GM19468 (cell line): ENCODE results near the gene RAB22A.
A peak's percentile ranks its signal among the peaks of the same experiment; 100 is the strongest.

Source experiments
- ATAC-seq: cut with Tn5 transposase; IDR thresholded peaks from one replicate; pipeline ENCODE4 v1.9.1; 2021; ENCODE audit warnings: mild to moderate bottlenecking, moderate library complexity, moderate number of reproducible peaks; ENCODE audit not compliant: unreplicated experiment; ENCODE audit errors: extremely low read depth

RAB22A gene

DNA sequence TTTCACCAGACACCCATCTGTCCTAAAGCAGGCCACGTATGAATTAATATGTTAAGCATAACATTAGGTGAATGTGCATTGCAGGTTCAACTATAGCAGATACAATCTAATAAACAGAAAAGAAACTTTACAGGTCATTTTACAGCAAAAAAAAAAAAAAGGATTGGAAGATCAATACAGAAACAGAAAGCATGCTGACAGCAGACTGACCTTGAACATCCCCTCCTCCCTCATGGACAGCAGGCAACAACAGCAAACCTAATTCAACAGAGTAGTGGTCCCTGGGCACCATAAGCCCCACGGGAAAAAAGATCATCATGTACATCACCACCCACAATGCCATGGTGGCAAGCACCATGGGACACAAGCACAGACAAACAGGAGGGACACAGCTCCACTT, 12.1 kb upstream of the RAB22A start:
- ATAC-seq: no peak

DNA sequence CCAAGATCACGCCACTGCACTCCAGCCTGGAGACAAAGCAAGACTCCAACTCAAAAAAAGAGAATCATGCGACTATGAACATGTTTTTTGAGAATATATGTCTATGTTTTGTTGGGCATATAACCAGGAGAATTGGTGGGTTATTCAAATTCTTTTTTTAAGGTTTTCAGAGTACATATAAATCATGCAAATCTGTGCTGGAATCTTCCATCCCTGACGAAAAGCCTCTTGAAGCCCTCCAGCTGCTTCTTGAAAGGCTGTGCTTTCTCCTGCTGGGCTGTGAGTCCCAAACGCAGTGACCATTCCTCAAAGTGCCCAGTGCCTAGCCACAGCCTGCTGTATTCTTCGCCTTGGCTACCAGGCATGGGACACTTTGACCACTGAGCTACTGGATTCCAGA, 9.2 kb upstream of the RAB22A start:
- ATAC-seq: no peak

DNA sequence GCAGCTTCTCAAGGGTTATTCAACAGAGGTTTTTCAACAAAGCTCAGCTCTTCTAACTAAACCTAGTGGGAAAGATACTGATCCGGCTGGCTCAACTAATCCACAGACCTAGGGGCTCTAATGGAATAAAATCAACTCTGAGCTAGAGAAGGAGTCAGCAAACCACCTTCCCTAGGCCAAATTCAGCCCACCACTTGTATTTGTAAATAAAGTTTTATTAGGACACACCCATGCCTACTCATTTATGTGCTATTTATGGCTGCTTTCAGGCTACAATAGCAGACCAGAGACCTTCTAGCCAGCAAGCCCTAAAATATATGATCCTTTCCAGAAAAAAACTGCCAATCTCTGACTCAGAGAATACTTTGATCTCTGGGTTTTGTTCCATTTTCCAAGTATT, 6.0 kb upstream of the RAB22A start:
- ATAC-seq: no peak

DNA sequence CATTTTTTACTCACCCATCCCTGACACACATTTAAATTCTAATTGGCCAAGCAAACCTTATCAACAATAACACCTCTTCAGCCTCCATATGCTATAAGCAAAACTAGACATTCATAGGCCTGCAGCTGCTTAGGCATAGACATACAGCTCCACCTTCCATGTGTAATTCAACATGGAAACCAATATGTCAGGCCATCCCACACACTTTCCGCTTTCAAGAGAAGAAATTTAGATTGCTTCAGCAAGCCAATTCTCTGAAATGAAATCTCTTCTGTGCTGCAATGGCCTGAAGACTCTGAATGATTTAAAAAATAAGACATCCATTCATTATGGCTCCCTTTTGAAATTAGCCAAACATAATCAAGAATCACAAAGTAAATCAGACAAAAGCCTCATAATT, 4.5 kb upstream of the RAB22A start:
- no peak for ATAC-seq

DNA sequence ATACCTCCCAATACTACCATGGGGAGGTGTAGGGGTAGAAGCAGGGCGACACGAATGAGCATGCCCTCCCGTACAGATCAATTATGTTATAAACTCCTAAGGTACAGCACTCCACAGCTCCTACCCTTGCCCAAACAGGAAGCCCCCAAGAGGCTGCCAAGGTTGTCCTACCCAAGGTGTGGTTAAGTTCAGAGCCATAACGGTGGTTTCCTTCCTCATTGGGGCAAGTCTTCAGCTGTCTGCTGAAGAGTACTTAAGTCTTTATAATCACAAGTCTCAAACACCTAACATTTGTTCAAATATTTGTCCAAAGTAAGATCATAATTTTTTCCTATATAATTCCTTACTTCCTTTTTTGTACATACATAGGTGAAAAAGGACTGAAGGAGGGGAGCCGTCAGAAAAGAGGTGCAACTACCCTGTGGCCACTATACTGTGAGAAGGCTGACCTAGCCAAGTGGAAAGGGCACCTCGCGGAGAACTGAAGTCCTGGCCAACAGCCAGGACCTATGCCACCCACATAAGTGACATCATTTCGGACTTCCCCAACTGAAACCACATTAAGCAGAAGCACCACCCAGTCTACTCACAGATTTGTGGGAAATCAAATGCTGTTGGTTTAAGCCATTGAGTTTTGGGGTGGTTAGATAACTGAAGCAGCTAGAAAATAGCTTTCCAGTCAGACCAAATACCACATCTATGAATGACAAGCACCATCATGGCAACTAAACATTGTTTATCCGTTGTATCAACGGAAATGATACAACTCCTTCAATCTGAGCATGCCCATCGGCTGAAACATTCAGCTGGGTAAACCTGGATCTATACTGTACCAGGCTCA, 2.9 kb upstream of the RAB22A start:
- peak; percentile 21 for ATAC-seq

DNA sequence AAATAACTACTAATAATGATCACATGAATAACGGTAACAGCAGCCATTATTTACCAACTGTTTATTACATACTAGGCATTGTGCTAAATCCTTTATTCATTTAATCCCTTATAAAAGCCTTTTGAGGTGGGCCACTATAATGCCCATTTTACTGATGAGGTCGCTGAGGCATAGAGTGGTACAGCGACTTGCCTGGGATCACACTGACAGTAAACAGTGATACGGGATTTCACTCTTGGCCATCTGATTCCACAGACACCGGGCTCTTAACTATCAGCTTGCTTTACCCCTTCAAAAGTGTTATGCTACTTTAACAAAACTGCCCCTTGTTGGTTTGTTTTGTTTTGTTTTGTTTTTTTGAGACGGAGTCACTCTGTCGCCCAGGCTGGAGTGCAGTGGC, 2.2 kb upstream of the RAB22A start:
- no peak for ATAC-seq

DNA sequence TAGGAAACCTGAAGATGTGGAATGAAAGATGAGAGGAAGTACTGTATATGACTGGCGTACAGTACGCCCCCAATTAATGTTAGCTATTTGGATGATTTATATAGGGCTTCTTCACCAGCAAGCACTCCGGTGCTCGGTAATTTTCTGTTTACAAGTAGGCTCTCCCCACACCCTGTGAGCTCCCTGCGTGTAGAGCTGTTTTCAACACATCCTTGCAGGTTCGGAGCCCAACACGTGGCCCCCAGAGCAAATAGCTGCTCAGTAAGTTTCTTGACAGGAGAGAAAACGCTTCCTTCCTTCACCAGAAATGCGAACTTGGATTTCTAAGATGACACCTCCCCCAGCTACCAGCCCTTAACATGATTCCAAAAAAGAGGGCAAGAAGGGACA, 1.2 kb upstream of the RAB22A start:
- no peak for ATAC-seq

DNA sequence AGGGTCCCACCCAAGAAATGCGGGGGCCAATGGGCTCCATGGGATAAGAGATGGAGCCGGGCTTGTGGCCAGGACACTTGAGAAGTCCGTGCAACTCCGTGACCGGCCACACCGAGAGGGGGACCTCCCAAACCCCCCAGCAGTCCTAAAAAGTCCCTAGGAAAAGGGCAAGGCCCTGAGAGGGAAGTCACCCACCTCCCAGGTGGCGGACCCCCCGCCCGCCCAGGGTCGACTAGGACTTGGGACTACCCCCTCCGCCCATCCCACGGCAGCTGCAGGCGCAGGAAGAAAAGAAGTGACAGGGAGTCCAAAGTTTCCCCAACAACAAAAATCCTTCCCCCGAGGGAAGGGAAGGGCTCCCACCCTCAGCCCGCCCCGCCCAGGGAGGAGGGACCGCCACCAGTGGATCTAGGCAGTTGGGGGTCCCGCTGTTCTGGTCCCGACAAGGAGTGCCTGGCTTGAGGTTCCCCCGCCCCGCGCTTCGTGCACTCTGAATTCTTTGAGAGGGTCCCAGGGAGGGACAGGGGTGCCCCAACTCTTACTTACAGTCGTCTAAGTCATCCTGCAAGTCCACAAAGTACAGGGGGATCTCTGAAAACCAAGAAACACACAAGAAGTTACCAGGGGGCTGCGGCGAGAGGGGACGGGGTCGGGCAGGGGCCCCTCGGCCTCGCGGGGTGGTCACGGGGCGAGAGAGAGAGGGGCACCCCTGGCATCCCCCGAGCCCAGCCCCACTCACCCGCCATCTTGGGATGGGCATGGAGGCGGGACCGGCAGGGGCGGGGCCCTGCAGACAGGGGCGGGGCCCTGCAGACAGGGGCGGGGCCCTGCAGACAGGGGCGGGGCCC, 611 bp upstream of the RAB22A start:
- ATAC-seq: no peak

DNA sequence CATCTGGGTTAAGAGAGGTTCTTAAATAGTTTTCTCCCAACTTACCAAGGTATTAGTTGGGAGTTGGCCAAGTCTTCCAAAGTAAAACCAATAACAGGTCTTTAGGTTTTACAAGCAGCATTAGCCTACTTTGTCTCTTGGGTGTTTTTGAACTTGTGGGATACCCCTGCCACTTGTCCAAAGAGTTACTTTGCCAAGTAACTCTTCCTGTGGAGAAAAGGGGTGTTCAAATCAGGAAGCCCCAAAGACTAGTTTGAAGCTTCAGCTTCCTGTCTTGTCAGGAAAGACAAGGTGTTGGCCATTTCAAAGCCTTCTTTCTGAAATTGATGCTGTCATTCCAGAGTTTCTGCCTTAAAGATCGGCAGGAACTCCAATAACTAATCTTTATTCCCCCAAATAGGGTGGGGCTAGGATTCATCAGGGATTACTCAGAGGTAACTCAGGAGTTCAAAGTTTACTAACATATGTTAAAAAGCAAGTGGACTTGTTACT, 822 bp downstream of the RAB22A start:
- ATAC-seq: no peak

DNA sequence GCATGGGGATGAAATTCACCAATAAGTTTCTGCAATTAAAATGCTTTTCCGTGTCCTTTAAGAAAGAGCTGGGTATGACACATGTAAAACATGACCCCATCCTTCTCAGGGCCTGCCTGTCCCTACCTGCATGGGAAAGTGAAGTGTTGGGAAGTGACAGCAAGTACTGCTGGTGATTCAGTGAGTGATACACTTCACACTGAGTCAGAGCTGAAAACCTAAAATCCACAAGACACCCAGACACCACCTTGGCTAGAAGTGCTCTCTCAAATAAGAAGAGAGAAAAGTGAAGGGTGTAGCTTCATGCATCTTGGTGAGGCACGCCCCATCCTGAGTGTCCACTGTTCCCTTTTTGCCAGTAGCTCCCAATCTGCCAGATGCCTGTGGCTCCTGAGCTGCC, 3.3 kb downstream of the RAB22A start:
- no peak for ATAC-seq

DNA sequence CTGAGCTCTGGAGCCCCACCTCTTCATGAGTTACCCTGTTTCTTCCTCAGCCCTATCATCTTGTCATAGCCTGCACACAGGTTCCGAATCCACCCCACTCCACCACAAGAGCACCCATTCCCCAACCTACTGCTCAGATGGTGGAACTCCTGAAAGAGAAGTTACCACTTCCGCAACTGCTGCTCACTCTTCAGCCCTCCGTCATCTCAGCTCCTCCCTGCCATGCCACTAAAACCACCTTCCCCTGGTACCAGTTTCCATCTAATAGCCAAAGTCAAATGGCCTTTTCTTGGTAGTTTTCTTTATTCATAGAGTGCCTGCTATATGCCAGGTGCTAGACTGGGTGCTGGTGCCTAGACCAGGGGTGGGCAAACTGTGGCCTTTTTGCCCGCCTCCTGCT, 3.9 kb downstream of the RAB22A start:
- no peak for ATAC-seq

DNA sequence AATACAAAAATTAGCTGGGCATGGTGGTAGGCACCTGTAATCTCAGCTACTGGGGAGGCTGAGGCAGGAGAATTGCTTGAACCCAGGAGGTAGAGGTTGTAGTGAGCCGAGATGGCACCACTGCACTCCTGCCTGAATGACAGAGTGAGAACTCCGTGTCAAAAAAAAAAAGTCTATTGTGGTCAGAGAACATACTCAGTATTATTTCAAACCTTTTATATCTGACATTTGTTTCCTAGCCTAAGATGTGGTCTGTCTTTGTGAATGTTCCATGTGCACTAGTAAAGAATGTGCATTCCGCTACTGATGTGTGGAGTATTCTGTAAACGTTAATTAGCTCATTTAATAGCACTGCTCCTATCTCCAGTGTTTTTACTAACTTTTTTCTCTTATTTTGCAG, 11.7 kb downstream of the RAB22A start:
- ATAC-seq: no peak

DNA sequence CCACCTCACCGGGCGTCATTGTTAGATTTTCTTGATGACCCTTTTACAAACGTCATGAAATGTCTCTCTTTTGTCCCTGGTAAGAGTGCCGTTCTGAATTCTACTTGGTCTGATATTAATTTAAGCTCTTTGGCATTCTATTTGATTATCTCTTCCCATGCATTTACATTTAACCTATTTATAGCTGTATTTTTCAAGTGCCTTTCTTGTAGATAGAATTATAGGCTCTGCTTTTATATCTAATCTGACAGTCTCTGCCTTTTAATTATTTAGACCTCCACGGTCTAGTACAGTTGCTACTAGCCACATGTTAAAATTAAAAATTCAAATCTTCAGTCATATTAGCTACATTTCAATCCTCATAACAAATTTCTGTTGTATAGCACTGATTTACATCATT, 12.6 kb downstream of the RAB22A start:
- no peak for ATAC-seq

DNA sequence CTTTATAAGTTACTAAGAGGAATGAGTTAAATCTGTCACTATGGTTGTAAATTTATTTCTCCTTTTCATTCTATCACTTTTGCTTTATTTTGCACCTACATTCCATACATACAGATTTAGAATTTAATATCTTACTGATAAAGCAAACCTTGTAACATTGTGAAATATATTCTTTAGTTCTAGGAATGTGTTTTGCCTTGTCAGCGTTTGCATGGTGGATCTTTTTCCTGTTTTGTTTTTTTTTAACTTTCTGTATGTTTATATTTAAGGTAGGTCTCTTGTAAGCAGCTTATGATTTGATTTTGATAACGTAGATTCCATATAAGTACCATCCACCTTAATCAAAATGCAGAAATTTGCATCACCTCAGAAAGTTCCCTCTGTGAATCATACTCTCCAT, 16.4 kb downstream of the RAB22A start:
- ATAC-seq: no peak

DNA sequence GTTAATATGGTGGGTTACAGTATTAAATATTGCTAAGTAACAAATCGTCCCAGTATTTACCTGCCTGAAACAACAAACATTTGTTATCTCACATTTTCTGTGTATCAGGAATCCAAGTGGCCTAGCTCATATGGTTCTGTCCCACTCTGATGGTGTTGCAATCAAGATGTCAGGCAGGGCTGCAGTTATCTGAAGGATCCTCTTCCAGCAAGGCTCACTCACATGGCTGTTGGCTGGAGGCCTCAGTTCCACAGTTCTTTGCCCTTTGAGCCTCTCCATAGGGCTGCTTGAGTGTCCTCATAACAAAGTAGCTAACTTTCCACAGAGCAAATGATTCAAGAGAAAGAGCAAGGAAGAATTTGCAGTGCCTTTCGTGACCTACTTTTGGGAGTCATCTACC, 17.7 kb downstream of the RAB22A start:
- no peak for ATAC-seq

DNA sequence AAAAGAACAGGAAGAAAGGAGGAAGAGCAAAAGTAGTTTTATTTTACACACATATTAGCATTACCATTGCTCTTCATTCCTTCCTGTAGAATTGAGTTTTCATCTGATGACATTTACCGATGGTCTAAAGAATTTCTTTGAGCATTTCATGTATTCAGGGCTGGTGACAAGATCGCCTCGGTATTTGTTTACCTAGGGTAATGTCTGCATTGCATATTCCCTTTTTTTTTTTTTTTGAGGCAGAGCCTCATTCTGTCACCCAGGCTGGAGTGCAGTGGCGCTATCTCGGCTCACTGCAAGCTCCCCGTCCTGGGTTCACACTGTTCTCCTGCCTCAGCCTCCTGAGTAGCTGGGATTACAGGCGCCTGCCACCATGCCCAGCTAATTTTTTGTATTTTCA, 19.3 kb downstream of the RAB22A start:
- ATAC-seq: no peak

DNA sequence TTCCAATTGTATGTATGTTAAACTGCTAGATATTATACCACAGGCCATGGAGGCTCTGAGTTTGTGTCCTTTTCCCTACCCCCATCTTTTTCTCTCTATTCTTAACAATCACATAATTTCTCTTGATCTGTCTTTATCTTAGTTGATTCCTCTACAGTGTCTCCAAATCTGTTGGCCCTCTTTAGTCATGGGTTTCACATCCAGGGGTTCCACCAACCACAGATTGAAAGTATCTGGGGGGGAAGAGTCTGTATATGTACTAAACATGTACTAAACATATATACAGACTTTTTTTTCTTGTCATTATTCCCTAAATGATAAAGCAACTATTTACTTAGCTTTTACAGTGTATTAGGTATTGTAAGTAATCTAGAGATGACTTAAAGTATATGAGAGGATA, 20.2 kb downstream of the RAB22A start:
- no peak for ATAC-seq

DNA sequence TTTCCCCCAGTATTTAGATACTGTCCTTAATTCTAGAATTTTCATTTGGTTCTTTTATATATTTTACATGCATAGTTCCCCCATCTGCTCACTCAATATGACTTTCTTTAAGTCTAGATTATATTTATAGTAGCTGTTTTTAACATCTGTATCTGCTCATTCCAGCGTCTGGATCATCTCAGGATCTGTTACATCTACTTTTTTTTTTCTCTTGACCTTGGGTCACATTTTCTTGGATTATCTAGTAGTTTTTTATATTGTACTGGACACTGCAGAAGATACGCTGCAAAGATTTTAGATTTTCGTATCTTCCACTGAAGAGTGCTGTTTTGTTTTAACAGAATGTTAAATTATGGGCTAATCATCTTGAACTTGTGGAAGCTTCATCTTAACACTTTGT, 20.7 kb downstream of the RAB22A start:
- ATAC-seq: no peak

DNA sequence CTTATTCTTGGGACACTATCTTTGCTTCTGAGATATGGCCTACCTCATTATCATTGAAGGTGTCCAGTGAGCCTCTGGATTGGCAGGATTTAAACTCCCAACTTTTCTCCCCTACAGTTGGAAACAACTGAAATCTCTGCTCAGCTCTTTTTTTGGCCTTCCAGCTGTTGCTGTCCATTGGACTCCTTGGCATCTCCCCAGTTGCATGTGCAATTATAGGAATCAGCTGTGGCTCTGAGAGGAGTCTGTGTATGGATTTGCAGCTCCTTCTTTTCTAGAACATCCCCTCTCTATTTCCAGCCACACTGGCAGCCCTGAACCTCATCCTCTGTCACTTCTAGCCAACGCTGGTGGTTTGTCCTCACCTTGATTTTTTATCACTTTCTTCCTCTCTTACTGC, 21.2 kb downstream of the RAB22A start:
- ATAC-seq: no peak

DNA sequence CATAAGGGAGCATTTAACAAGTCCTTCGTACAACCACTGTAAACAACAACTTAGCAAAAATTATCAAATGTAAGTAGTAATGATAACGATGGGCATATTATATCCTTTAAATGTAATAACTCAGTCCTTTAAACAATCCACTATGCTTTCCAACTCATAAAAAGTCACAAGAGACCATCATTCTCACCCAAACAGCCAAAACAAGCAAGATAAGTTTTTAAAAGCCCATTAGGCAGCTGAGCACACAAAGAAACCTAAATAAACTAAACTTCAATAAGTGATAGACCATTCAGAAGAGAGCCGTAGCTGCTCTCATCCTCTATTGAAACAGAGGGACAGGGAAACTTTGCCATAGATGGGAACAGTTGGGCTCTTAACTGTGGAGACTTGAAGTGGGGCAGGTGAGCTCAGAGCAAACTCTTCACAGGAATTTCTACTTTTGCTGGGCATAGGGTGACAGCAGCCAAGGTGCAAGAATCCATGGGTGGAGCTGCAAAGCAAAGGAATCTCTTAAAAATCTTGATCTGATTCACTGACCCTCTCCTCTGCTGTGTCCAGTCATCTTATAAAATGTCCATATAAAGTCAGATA, 22.5 kb downstream of the RAB22A start:
- no peak for ATAC-seq

DNA sequence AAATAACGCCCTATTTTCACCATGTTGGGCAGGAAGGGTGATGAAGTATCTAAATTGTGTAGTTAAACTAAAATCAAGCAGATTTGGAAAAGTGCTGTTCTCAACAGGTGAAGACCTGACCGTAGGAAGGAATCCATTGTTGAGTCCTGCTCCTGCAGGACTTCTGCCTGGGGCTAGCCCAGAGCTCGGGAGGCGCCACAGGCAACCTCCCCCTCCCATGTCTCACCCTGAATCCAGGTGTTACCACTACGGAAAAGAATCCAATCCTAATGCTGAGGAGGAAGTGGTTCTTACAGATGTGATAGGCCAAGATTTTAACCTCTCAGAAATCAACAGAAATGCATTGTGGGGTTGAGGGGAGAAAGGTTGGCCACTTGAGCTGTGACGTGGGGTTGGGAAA, 30.2 kb downstream of the RAB22A start:
- ATAC-seq: no peak
